GM19395 (cell line): Measurements from ENCODE around the gene CACNA1C.

Source experiments
- ATAC-seq: cut with Tn5 transposase; IDR thresholded peaks from one replicate; pipeline ENCODE4 v1.9.1; 2021; ENCODE audit warnings: mild to moderate bottlenecking, moderate library complexity; ENCODE audit not compliant: unreplicated experiment

Gene CACNA1C

GRCh38 chr12:2586156-2587038, 533.6 kb downstream of the CACNA1C start:
- no peak for ATAC-seq

- no peak for ATAC-seq
Measured at GRCh38 chr12:2588345-2588744, 535.6 kb downstream of the CACNA1C start.

GRCh38 chr12:2589381-2589780, 536.6 kb downstream of the CACNA1C start:
- ATAC-seq, result no peak

GRCh38 chr12:2593045-2593444, 540.3 kb downstream of the CACNA1C start:
- no peak for ATAC-seq

- no peak for ATAC-seq
Measured at GRCh38 chr12:2596441-2596840, 543.7 kb downstream of the CACNA1C start.

GRCh38 chr12:2605301-2605700, 552.5 kb downstream of the CACNA1C start:
- ATAC-seq, result no peak

GRCh38 chr12:2606186-2606910, 553.6 kb downstream of the CACNA1C start:
- ATAC-seq, result no peak

GRCh38 chr12:2607881-2608607, 555.3 kb downstream of the CACNA1C start:
- no peak for ATAC-seq

GRCh38 chr12:2608608-2608945, 555.8 kb downstream of the CACNA1C start:
- no peak for ATAC-seq

- ATAC-seq, result no peak
Measured at GRCh38 chr12:2609020-2609419, 556.2 kb downstream of the CACNA1C start.

- no peak for ATAC-seq
Measured at GRCh38 chr12:2610358-2610757, 557.6 kb downstream of the CACNA1C start.

GRCh38 chr12:2613326-2614073, 560.7 kb downstream of the CACNA1C start:
- ATAC-seq, result no peak

- no peak for ATAC-seq
Measured at GRCh38 chr12:2614341-2614740, 561.6 kb downstream of the CACNA1C start.

- no peak for ATAC-seq
Measured at GRCh38 chr12:2615665-2616402, 563.0 kb downstream of the CACNA1C start.

- no peak for ATAC-seq
Measured at GRCh38 chr12:2616763-2617162, 564.0 kb downstream of the CACNA1C start.

GRCh38 chr12:2617365-2617764, 564.6 kb downstream of the CACNA1C start:
- ATAC-seq, result no peak

GRCh38 chr12:2618291-2618995, 565.7 kb downstream of the CACNA1C start:
- ATAC-seq, result no peak

- ATAC-seq, result no peak
Measured at GRCh38 chr12:2619136-2619535, 566.3 kb downstream of the CACNA1C start.

- no peak for ATAC-seq
Measured at GRCh38 chr12:2622460-2622859, 569.7 kb downstream of the CACNA1C start.

GRCh38 chr12:2623472-2623871, 570.7 kb downstream of the CACNA1C start:
- no peak for ATAC-seq
